Skeletal muscle tissue (tissue), 4 donors: ENCODE results near the gene ATF5. TPM values are rescaled to one million over a fixed set of nuclear protein-coding genes. Genes with fewer than 3 reads are reported as not detected.
"Not testable (repeated sequence)": the region's sequence is repeated elsewhere in the genome, so short reads cannot be mapped to it uniquely, and the experiment has no call there.

Experiments used
- H3K27ac ChIP-seq: one replicate; pipeline ENCODE4 v1.7.0; 2013; ENCODE audit warnings: mild to moderate bottlenecking, low read depth, low read length, inconsistent platforms
- H3K27me3 ChIP-seq, 3 donors: one replicate each; pipeline ENCODE4 v1.7.0; 2013; ENCODE audit warnings: low read length in 3 of 3; ENCODE audit not compliant: control insufficient read depth in 3 of 3, insufficient read depth in 3 of 3
- H3K36me3 ChIP-seq, 3 donors: one replicate each; pipeline ENCODE4 v1.7.0; 2013; ENCODE audit warnings: low read length in 3 of 3; ENCODE audit not compliant: control insufficient read depth in 3 of 3, insufficient read depth in 3 of 3
- H3K4me1 ChIP-seq, 3 donors: one replicate each; pipeline ENCODE4 v1.7.0; 2013; ENCODE audit warnings: low read length in 3 of 3, mild to moderate bottlenecking in 3 of 3; ENCODE audit not compliant: control insufficient read depth in 3 of 3, insufficient read depth in 3 of 3
- H3K4me3 ChIP-seq, 3 donors: one replicate each; pipeline ENCODE4 v1.7.0; 2013; ENCODE audit warnings: low read length in 3 of 3
- H3K9ac ChIP-seq, 3 donors: one replicate each; pipeline ENCODE4 v1.7.0; 2013; ENCODE audit warnings: low read length in 3 of 3, mild to moderate bottlenecking in 3 of 3, moderate library complexity in 2 of 3, low read depth in 1 of 3
- H3K9me3 ChIP-seq, 3 donors: one replicate each; pipeline ENCODE4 v1.7.0; 2013; ENCODE audit warnings: low read length in 3 of 3; ENCODE audit not compliant: control insufficient read depth in 3 of 3
- total RNA-seq: library from RNA; depleted of rRNA; stranded (reverse); fragments of >200 nt; gene quantifications from one replicate; pipeline ENCODE4 v1.2.3, GENCODE V29; 2014
- donor health status: Osteomylitis.

The ATF5 gene
- total RNA-seq, 1 donor from 2014 or later, result 2.1 TPM

GRCh38 chr19:49940482-49940791 is 11.4 kb downstream of the ATF5 start:
- H3K9ac ChIP-seq, result no peak overlapping the region
- no peak overlapping the region for H3K4me3 ChIP-seq
- peaks cover 4 to 7% (median 4%) of the 10 kb centered on the region in 3 donors for H3K4me1 ChIP-seq
- no peaks in the 10 kb centered on the region for H3K36me3 ChIP-seq
- H3K27ac ChIP-seq, result no peak overlapping the region
- peaks cover 0 to 2% (median 2%) of the 10 kb centered on the region in 3 donors for H3K27me3 ChIP-seq
- no peaks in the 10 kb centered on the region for H3K9me3 ChIP-seq

GRCh38 chr19:49944567-49944966 is 15.6 kb downstream of the ATF5 start:
- not testable (repeated sequence) for H3K36me3 ChIP-seq, H3K4me1 ChIP-seq, H3K4me3 ChIP-seq, H3K9ac ChIP-seq, H3K9me3 ChIP-seq, H3K27ac ChIP-seq, H3K27me3 ChIP-seq

GRCh38 chr19:49946415-49946814 is 17.4 kb downstream of the ATF5 start:
- no peak overlapping the region for H3K27ac ChIP-seq
- no peak overlapping the region for H3K9ac ChIP-seq
- H3K4me1 ChIP-seq, result no peaks in the 10 kb centered on the region
- H3K9me3 ChIP-seq, result no peaks in the 10 kb centered on the region
- peaks cover 3 to 26% (median 13%) of the 10 kb centered on the region in 3 donors for H3K27me3 ChIP-seq
- no peak overlapping the region for H3K4me3 ChIP-seq
- H3K36me3 ChIP-seq, result no peaks in the 10 kb centered on the region

GRCh38 chr19:49949742-49950589 is 21.0 kb downstream of the ATF5 start:
- H3K27me3 ChIP-seq, result peaks cover 10 to 51% (median 21%) of the 10 kb centered on the region in 3 donors
- no peak overlapping the region for H3K9ac ChIP-seq
- no peaks in the 10 kb centered on the region for H3K9me3 ChIP-seq
- no peak overlapping the region for H3K4me3 ChIP-seq
- H3K27ac ChIP-seq, result no peak overlapping the region
- H3K4me1 ChIP-seq, result peaks cover 7 to 13% (median 8%) of the 10 kb centered on the region in 3 donors
- no peaks in the 10 kb centered on the region for H3K36me3 ChIP-seq

- Histone ChIP-seq H3K4me3 (no peak overlapping the region), H3K36me3 (no peaks in the 10 kb centered on the region), H3K4me1 (peaks cover 7 to 13% (median 9%) of the 10 kb centered on the region in 3 donors), H3K9ac (no peak overlapping the region), H3K27me3 (peaks cover 11 to 52% (median 21%) of the 10 kb centered on the region in 3 donors), H3K27ac (no peak overlapping the region), H3K9me3 (no peaks in the 10 kb centered on the region)
Measured at GRCh38 chr19:49950590-49950948, 21.6 kb downstream of the ATF5 start.

- no peaks in the 10 kb centered on the region for H3K9me3 ChIP-seq
- H3K36me3 ChIP-seq, result no peaks in the 10 kb centered on the region
- no peak overlapping the region for H3K4me3 ChIP-seq
- H3K27me3 ChIP-seq, result peaks cover 11 to 52% (median 21%) of the 10 kb centered on the region in 3 donors
- peaks cover 7 to 13% (median 9%) of the 10 kb centered on the region in 3 donors for H3K4me1 ChIP-seq
- no peak overlapping the region for H3K27ac ChIP-seq
- H3K9ac ChIP-seq, result no peak overlapping the region
Measured at GRCh38 chr19:49950956-49951526, 22.0 kb downstream of the ATF5 start.

GRCh38 chr19:49951806-49952478 is 22.9 kb downstream of the ATF5 start:
- Histone ChIP-seq H3K4me3 (no peak overlapping the region), H3K4me1 (peaks cover 7 to 13% (median 9%) of the 10 kb centered on the region in 3 donors), H3K27ac (no peak overlapping the region), H3K9me3 (no peaks in the 10 kb centered on the region), H3K27me3 (peaks cover 11 to 46% (median 21%) of the 10 kb centered on the region in 3 donors), H3K9ac (no peak overlapping the region), H3K36me3 (no peaks in the 10 kb centered on the region)

- no peak overlapping the region for H3K9ac ChIP-seq
- no peak overlapping the region for H3K27ac ChIP-seq
- no peaks in the 10 kb centered on the region for H3K9me3 ChIP-seq
- H3K36me3 ChIP-seq, result no peaks in the 10 kb centered on the region
- H3K4me1 ChIP-seq, result peaks cover 7 to 13% (median 9%) of the 10 kb centered on the region in 3 donors
- peaks cover 8 to 46% (median 18%) of the 10 kb centered on the region in 3 donors for H3K27me3 ChIP-seq
- no peak overlapping the region for H3K4me3 ChIP-seq
Measured at GRCh38 chr19:49952479-49952836, 23.5 kb downstream of the ATF5 start.

- no peak overlapping the region for H3K9ac ChIP-seq
- H3K27ac ChIP-seq, result no peak overlapping the region
- H3K9me3 ChIP-seq, result no peaks in the 10 kb centered on the region
- H3K4me3 ChIP-seq, result no peak overlapping the region
- peaks cover 7 to 13% (median 9%) of the 10 kb centered on the region in 3 donors for H3K4me1 ChIP-seq
- H3K27me3 ChIP-seq, result peaks cover 8 to 46% (median 18%) of the 10 kb centered on the region in 3 donors
- H3K36me3 ChIP-seq, result no peaks in the 10 kb centered on the region
Measured at GRCh38 chr19:49952906-49953305, 23.9 kb downstream of the ATF5 start.

- Histone ChIP-seq H3K4me1 (peaks cover 7 to 13% (median 9%) of the 10 kb centered on the region in 3 donors), H3K27me3 (peaks cover 8 to 46% (median 18%) of the 10 kb centered on the region in 3 donors)
Measured at GRCh38 chr19:49953416-49953815, 24.4 kb downstream of the ATF5 start.

More at GRCh38 chr19:49953416-49953815, 24.4 kb downstream of the ATF5 start:
- Histone ChIP-seq H3K27ac (no peak overlapping the region), H3K9me3 (no peaks in the 10 kb centered on the region), H3K9ac (no peak overlapping the region), H3K36me3 (no peaks in the 10 kb centered on the region), H3K4me3 (no peak overlapping the region)
